Sigmoid colon (tissue), 4 donors: ENCODE data around the gene TBXT.

Experiments used
- CTCF ChIP-seq, 4 experiments: fragments of 450-650 bp in 3 of 4; fragments of 200-600 bp in 1 of 4; IDR thresholded peaks; one replicate each; pipeline ENCODE4 v1.5.1; 2016 to 2019; ENCODE audit warnings: antibody characterized with exemption in 4 of 4, mild to moderate bottlenecking in 3 of 4, moderate library complexity in 2 of 4
- POLR2A ChIP-seq, 2 donors: fragments of 450-650 bp; IDR thresholded peaks; one replicate each; pipeline ENCODE4 v1.6.1; 2016; ENCODE audit warnings: antibody characterized with exemption in 2 of 2, mild to moderate bottlenecking in 2 of 2, moderate library complexity in 2 of 2
- POLR2AphosphoS5 ChIP-seq, 4 donors: sonication (generic); formaldehyde crosslinking; IDR thresholded peaks; one replicate each; pipeline ENCODE4 v1.6.1; 2017; ENCODE audit warnings: antibody characterized with exemption in 4 of 4

GRCh38 chr6:166201878-166202277 lies 34.2 kb upstream of the TBXT start:
- TF ChIP-seq POLR2A (IDR thresholded peaks at IDR 0.05) (no peak), CTCF (IDR thresholded peaks at IDR 0.05) (no peak), POLR2AphosphoS5 (IDR thresholded peaks at IDR 0.05) (no peak)
